8988T (cell line): ENCODE results near the gene POU3F2.

Experiments
- DNase-seq: peaks from one replicate; pipeline ENCODE4 v3.0.0; 2011

POU3F2 gene

DNA sequence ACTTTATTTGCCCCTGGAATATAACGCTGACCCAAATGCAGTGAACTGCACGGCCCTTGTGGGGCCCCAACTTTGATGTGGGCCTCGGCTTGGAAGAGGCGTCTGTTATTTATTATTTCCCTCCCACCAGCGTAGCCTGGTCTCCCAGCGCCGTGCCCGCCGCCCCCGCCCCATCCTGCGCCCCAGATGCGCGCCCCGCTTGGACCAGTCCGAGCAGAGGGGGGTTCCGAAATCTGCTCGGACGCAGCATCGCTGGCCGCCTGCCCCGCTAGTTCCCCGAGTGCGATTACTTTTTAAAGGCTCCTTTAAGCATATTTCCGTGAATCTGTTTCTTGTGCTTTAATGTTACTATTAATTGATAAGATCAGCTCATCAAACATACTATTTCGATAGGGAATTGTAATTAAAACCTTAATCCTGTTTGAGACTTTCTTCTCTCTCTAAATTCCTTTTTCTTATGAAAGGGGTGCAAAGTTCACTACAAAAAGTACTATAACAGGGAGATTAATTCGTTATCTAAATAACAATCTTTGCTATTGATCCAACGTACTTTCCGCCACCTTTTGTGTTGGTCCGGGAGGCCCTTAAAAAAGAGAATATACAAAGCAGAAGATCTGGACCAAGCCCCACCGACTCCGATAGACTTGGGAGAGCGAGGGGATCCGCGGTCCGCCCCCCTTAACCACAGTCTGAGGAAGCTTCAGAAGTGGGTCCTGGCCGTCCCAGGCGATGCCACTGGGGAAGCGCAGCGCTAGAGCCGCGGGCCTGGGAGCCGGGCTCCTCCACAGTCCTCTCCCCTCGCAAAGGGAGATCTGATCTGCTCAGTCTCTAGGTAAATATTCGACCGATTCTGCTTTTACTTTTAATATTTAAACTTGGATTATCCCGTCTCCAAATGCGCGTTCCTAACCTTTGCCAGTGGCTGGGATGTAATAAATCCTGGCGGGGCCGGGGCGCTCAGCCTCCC, 10.2 kb downstream of the POU3F2 start:
- no peak for DNase-seq

DNA sequence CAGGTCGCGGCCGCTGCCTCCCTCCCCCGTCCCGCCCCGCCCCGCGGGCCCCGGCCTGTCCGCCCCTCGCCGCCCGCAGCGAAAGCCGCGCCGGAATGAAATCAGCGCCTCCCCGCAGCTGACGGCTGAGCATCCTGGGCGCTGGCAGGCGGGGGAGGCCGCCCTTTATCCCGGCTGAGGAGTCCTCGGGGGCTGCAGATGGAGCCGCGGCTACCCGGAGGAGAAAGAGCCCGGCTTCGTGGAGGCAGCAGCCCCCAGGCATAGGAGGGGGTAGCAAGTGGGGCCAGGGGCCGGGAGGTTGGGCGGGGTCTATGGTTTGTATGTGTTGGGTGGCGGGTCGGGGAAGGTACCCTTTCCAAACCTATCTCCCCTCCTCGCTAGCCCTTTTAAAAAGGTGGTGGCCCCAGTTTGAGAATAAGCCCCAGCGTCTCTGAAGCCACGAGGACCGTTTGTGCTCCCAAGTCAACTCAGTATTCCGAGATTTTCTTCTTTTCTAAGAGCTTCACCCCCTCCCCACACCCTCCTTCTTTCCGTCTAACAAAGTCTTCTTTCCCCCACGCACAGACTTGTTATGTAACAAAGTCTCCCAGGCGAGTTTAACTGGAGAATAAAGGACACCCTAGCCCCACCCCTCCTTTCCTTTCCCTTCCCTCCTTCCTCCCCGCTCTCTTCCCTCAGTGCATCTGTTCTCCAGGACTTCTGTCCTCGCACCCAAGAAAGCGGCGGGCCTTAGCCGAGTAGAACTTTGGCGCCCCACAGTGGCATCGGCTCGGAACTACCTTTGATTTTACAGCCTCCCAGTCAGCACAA, 11.0 kb downstream of the POU3F2 start:
- peak; percentile 72 for DNase-seq

DNA sequence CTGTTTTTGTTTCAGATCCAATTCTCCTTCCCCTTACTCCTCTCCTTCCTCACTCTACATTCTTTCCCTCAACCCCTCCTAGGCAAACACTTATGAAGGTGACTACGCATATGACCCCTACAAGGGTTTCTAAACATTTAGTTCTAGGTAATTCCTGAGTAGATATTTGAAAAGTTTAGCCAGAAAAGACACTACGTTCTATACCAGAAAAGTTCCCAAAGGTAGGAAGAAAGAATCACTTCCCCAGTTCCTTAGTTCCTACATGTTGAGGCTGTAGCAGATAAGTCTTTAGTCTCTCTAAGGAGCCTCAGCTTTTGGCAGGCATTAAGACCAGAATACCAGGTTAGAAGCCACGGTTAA, 11.6 kb downstream of the POU3F2 start:
- DNase-seq: no peak

DNA sequence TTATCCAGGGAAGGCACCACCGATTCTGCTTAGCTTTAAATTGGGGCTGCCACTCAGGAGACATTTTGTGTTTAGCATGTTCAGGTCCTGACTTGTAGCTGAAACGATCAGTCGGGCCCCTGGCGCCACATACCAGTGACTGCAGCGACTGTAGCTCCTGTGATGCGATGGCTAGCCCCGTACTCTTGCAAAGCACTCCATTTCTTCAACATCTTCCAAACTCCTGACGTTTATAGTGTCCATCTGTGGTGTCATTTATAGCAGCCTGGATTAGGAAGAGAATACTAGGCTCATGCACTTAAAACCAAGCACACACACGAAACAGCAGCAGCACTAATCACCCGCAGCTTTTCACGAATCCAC, 13.0 kb downstream of the POU3F2 start:
- no peak for DNase-seq

DNA sequence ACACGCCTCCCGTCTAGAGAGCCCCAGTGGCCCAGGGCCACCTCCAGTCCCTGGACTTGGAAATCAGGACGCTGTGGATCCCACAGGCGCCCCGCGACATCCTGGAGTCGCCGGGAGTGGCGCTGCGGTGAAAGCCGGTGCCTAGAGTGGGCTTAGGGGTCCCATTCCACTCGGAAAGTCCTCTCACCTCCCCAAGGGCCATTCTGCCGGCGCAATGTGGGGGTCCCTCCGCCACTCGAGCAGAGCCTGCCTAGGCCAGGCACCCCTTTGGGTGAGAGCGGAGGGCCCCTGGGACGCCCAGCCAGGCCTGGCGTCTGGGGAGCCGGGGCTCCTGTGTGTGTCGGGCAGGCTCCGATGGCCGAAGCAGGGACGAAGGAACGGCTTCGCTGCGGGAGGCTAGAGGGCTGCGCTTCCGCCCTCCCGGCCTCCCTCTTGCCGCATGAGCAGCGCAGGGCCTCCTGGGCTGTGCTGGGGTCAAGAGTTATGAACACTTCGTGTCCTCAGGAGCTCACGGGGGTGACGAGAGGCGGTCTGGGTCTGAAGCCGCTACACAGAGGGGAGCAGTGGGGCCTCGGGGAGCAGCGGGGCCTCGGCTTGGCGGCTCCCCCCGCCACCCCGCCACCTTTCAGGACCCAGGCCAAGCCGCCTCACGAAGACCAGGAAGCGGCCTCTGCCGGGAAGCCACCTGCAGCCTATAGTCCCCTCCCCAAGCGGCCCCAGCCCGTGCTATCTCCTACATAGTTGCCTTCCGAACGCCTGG, 13.6 kb downstream of the POU3F2 start:
- no peak for DNase-seq

DNA sequence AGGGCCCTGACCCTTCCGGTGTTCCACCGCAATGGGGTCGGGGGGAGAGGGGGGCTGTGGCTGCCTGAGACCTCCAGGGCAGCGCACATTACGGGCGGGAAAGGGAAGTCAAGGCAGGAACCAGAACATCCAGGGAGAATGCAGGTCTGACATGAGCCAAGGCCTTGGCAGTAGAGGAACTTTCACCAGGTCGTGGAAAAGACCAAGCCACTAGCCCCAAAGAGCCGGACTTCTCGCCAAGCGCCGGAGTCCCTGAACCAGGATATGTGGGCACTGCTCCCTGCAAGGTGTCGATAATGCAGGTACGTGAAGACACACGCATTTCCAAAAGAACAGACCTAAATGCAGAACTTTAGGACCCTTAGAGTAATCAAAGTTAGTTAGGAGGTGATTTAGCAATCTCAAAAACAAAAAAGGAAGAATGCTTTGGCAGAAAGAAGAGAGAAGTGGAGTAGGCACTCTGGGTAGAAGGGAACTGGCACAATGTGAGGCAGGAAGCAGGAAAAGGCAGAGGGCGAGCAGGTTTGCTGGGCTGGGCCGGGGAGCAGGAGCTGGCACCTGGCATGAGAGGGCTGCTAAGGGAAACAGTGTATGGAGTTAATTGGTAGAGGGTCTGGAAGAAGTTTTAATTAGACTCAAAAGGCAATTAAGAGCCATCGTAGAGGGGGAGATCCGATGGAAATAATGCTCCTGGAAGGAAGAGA, 14.3 kb downstream of the POU3F2 start:
- DNase-seq: no peak

DNA sequence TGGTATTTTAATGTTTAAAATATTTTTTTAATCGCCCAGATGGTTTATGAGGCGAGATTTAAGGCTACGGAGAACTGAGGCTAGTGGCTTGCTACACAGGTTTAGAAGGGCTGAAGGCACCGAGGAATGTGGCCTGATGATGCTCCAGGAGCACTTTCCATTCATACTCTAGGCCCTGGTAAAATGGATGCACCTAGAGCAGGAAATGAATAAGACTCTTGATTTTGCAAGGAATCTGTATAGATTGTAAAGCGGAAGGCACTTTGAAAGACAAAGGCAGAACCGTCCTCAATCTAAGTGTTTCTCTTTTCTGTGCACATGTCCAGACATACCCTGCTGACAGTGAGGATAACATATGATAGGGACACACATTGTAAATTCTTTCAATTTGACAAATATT, 30.1 kb downstream of the POU3F2 start:
- DNase-seq: no peak

DNA sequence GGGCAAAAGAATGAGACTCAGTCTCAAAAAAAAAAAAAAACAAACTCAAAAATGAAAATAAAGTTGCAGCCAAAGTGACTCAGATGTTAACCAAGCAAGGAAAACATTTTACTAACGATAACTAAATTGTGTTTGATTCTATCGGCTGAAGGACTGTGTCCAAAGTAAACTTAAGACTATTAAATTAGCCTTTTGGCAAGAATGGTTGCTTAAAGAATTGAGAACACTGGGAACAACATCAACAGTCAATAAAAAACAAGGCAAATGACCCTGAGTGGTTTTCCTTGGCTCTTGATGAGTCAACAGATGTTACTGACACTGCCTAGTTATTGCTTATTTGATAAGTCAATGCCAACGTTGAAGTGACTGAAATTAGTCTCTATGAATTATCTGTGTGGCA, 36.7 kb downstream of the POU3F2 start:
- DNase-seq: no peak

DNA sequence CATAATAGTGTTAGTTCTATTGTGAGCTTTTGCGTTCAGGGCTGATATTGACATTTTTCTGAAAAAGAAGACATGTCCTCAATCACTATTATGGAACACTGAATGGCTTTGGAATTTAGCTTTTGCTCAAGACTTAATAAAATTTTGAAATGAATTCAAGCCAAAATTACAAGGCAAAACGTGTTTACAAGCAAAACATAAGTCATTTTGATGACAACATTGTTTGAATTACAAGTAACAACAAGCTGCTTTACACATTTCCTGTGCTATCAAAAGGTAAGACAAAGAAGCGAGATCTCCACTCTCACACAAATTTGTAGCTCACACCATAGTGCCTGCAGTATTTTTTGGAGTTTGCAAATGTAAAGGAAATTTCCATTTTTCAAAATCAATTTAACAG, 37.4 kb downstream of the POU3F2 start:
- no peak for DNase-seq

DNA sequence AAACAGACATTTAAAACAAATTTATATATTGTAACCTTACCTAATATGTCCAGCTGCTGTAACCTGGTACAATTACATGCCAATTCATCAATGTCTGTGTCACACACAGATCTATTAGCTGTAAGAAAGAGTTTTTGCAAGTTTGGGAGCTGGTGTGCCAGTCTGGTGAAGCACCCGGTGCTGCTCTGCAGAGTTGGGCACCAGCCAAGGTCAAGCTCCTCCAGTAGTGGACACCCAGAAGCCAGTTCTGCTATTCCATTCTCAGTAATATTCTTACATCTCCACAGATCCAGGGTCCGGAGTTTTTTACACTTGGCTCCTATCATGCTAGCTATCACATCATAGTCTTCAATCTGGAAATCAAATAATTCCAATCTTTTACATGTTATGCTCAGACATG, 41.0 kb downstream of the POU3F2 start:
- no peak for DNase-seq

DNA sequence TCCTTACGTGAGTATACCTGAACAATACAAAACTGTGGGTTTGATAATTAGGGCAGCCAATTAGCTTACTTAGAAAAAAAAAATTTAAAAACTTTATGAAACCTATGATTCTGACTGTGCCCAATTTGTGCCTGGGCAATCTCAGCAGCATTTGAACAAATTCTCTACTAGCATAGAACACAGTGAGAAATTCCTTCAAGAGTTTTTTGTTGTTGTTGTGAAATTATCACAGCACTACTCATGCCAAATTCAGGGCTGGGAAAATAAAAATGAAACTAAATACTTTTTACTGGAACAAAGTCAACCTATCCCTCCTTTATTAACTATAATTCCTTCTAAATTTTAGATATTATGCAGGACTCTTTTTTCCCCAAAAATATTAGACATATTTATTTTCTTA, 42.9 kb downstream of the POU3F2 start:
- no peak for DNase-seq

DNA sequence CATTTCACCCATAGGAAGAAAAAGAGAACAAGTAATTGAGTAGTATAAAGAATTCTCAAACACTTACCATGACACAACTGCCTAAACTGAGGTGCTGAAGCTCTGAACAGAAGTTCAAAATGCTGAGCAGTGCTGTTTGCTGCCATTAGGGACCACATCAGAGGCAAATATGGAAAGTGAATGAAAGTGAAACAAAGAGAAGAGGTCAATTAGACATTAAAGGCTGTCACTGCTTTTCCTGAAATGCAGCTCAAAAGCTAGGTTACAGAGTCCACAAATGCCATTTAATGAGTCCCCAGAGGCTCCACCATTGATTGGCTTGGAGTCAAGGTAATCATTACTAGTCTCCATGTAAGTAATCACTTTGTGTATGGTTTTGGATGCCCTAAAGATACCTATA, 46.1 kb downstream of the POU3F2 start:
- no peak for DNase-seq

DNA sequence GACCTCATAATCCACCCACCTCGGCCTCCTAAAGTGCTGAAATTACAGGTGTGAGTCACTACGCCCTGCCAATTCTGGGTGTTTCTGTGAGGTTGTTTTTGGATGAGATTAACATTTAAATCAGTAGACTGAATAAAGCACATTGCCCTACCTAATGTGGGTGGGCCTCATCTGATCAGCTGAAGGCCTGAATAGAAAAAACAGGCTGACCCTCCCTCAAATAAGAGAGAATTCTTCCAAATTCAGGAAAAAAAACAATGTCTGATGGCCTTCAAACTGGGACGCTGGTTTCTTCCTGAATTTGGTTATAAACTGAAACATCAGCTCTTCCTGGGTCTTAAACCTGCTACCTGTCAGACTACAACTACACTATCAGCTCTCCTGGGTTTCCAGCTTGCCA, 51.0 kb downstream of the POU3F2 start:
- no peak for DNase-seq

DNA sequence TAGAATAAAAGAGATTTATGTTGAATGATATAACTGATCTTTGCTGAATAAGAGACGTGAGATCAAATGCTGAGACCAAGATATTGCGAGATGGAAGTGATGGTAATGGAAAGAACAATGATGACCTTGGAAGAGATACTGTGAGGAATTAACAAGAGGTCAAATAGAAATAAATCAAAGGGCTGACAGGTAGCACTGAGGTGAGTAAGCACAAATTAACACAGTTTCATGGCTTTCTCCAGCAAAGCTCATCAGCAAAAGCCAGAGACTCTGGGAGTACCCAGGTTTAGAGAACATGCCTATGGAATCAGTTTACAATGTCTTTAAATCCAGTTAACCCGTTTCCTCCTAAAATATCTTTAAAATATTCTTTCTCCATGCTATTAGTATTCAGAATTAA, 53.3 kb downstream of the POU3F2 start:
- no peak for DNase-seq
